ENCODE measurements around the gene TAGAP.

DNA sequence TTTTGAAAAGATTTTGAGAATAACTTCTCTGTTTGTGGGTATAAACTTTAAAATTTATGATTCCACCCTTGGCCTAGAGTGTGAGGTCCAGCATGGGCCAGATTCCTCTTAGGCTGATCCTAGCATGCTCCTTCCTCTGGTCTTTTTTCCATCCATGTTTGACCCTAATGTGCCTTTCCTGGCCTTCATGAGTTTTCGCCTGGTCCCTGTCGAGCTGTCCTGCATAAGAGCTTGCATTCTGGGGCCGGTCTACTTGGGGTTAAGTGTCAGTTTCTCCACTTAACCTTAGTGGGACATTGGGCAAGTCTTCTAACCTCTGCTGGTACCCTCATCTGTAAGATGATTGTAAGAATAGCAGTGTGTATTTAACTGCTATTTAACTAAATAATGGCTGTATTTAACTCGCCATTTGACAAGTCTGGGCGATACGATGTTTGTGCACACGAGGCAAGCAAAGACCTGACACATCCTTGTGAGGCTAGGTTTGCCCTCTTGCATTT, 40.7 kb upstream of the TAGAP start:
- TF ChIP-seq CTCF (IDR thresholded peaks at IDR 0.05; ENCODE audit: low read length) (no peak), EZH2 (IDR thresholded peaks at IDR 0.05; ENCODE audit: borderline replicate concordance, low read length) (no peak)

Measured in OCI-LY1 (cell line).